HPDE6-E6E7 (cell line): ENCODE measurements around the gene ARL10.

Experiments used
- DNase-seq: peaks from one replicate; pipeline ENCODE4 v3.0.0; 2011; ENCODE audit warnings: missing footprints; ENCODE audit errors: extremely low spot score

The ARL10 gene

DNA sequence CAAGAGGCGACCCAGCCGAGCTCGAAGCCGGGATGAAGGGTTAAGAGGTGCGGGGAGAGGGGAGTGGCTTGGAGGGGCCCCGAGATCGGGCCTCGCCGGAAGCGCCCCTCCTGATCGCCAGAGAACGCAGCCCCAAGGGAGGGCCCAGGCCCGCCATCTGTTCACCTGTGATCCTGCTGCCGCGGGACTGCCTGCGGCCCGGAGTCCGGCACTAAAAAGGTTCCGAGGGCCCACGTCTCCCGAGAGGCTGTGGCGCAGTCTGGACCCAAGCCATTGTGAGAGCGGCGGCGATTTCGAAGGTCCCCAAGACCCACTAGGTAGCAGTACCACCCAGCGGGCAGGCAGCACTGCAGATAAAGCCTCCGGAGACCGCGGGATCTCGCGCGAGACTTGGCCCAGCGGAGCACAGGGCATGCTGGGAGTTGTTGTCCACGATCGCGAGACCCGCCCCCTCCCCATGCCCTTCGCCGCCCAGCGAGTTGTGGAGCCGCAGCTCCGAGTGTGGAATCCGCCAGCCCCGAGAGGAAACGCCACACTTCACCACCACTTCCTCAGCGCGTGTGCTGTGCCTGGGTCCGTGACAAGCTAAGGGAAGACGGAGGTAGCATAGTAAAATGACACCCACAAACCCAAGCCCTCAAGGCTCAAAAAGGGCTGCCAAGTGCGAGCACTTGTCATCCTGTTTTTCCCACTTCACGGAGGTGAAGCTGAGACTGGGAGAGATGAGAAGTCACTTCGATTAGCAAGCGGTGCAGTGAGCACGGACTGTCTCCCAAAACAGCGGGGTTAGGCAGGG lies 3.7 kb upstream of the ARL10 start, which contains the start of gene KIAA1191:
Gene KIAA1191 (minus strand): TSS at position 328 of the 796 bp plus-strand sequence. CDS start 2,256 bp downstream, outside the sequence.
- peak; percentile 88 for DNase-seq

DNA sequence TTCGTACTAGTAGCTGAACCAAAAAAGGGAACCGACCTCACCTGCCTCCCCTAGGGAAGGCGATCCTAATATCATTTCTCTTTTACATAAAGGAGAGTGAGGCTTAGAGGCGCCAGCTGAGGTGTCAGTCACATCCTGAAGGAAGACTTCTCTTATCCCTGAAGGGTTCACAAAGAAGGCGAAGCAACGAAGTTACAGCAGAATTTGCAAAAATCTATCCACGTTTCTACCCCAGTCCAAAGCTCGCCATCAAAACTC lies 3.1 kb upstream of the ARL10 start:
- DNase-seq: no peak

DNA sequence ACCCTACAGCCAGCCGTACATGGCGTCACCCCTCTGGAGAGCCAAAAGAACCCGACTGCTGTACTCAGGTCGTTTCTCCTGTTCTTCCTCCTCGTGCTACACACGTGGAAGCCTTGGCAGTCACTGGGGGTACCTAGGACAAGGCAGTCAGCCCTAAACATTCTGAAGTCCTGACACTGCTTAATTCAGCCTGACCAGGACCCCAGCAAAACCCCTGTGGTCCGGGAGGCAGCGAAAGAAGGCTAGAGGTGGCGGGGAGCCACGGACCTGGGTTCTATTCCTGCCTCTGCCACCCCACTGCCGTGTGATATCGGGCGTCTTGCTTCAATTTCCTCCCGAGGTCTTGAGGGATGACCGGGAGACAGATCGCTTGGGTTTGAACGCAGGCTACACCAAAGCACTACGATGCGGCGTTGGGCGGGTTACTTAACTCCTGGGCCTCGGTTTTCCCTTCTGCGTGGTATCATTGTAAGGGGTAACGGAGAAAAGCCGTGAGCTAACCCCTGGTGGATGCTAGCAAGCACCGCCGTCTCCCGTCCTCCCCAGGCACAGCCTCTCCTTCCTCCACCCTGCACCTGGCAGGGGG lies 429 bp upstream of the ARL10 start:
- DNase-seq: peak; percentile 13

DNA sequence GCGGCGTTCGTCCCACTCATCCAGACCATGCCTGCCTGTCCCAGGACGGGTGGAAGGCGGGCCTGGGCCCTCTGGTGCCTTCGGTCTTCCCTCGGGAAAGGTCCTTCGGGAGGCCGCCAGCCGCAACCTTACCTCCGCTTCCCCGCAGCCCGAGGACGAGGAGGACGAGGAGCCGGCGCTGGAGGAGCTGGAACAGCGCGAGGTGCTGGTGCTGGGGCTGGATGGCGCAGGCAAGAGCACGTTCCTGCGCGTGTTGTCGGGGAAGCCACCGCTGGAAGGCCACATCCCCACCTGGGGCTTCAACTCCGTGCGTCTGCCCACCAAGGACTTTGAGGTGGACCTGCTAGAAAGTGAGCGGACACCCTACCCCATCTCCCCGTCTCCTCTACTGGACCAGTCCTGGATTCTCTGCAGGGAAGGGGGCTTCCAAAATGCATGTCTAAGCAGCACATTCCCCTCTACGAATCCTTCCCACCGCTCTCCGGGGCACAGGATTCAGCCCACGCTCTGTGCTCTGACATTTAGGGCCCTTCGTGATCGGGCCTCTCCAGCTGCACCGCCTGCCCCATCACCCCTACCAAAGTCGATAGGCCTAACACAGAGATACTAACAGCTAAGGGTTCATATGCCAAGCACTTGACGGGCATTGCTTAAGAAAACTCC lies 1.1 kb downstream of the ARL10 start:
- DNase-seq: no peak

DNA sequence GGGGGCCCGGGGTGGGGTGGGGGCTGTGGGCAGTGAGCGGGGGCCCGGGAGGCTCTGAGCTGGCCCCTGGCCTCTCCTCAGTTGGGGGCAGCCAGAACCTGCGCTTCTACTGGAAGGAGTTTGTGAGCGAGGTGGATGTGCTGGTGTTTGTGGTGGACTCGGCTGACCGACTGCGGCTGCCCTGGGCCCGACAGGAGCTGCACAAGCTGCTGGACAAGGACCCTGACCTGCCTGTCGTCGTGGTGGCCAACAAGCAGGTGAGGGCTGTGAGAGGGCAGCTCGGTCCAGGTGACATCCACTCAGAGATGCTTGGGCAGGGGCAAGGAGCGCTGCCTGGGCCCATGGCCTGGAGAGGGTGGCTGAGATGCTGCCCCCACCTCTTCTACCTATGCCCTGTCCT lies 3.4 kb downstream of the ARL10 start:
- DNase-seq: no peak

DNA sequence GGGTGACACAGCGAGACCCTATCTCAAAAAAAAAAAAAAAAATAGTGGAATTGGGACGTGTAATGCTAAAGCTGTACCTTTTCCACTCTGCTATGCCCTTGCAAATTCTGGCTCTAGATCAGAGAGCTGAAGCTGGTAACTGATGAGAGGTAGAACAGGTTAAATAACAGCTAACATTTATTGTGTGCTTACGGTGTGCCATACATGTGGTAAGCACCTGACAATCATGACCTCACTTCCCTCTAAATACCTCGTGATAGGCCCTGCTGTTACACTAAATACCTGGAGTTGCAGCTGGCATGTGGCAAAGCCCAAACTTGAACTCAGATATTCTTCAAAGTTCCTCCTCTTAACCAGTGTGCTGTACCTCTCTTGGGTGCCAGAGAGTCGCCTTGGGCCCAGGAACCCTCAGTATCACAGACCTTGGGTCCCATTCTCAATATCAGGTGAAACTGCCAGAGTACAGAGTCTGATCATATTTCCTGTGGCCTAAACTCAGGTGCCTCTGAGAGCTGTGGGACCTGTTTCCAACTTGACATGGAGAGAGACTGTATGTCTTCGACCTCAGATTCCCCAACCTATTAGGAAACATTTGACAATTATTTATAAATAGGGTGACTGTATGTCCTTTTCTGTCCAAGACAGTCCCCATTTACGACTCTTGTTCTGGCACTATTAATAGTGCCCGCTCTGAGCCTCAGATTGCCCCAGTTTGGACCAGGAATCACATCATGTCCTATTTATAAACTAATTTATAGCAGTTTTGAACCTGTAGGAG lies 4.8 kb downstream of the ARL10 start:
- DNase-seq: no peak

DNA sequence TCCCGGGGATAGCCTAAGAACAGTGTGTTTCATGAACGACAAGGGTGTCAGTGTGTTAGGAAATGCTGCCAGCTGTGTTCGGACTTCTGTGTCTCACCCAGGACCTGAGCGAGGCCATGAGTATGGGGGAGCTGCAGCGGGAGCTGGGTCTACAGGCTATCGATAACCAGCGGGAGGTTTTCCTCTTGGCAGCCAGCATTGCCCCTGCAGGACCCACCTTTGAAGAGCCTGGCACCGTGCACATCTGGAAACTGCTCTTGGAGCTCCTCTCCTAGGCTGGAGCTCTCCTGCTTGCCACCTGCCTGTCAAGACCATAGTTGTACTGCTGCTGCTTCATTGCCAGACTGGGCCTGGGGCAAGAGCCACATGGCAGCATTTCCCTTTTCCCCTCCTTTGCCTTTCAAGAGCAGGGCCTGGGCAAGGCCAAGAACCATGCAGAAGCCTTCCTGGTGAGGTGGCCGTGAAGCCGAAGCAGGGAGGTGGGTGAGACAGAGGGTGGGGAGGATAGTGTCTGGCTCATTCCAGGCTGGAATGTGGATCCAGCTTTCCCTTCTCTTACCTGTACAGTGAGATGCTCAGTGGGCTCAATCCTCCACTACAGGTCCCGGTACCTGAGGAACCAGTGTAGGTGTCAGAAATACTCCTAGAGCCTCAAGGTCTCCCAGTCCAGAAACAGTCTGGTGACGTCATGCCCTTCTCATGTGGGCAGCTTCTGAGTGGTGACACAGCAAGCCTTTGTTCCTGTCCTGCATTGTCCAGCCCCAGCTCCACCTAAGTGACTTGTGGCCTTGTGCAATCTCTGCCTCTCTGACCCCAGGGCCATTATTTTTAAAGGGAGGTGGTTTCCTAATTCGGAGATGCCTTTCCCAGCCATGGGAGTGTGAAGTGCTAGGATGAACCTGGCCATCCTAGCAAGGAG lies 6.6 kb downstream of the ARL10 start:
- DNase-seq: no peak

DNA sequence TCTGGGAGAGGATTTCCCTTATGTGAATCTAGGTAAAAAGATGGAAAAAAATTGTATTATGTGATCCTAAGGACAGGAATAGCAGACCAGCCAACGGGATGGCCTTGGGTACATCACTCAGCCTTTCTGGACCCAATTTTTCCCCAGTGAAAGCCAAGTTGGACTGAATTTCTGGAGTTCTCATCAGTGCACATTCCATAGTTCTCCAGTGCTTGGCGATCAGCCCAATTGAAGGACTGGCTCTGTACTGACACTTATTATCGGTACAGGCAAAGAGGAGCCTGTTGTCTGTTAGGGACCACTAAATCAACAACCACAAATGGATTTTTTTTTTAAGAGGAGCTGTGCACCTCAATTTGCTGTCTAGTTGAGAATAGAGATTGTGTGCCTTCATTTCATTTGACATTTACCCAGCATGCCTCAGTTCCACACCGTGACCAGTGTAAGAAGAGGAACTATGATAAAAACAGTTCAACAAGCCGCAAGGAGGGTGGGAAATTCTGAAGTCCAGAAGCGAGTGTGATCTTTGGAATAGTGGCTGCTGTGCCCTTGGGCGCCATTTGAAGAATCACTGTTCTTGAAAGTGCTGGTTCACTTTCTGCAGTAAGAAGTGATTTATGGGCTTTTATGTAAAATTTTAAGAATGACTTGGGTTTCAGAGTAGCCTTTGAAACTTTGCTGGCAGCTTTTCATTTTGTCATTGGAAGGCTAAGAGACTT lies 8.0 kb downstream of the ARL10 start:
- DNase-seq: no peak

DNA sequence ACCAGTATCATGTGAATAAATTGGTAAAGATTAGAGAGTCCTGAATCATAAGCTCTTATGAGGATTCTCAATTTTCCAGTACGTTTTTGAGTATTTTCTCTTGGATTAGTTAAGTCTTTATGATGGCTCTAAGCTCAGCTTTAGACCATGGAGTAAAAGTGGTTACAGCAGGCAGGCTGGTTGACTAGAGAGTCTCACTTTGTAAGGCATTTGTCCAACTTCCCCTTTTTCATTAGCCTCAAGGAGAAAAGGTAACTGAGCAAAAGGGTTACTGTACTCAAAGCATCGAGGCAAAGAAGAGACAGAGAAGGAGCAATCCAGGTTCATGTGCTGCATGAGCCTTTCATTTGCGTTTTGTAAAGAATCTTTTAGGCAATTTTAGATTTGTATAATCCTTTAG lies 14.6 kb downstream of the ARL10 start:
- DNase-seq: no peak

DNA sequence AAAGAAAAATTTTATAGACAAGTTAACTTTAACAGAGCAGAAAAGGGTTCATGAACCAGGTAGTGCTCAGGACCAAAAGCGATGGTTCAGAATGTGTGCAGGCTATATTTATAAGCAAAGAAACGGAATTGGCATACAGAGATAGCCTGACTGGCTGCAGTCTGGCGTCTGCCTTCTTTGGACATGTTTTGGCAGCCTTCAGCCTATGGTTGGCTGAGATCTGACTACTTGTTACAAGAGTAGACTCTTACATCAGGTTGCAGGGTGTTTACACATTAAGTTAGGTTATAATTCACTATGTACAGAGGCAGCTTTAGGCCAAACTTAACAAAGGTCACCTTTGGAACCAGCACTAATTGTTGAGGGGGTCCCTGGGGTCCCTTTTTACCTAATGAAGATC lies 16.1 kb downstream of the ARL10 start:
- DNase-seq: no peak

DNA sequence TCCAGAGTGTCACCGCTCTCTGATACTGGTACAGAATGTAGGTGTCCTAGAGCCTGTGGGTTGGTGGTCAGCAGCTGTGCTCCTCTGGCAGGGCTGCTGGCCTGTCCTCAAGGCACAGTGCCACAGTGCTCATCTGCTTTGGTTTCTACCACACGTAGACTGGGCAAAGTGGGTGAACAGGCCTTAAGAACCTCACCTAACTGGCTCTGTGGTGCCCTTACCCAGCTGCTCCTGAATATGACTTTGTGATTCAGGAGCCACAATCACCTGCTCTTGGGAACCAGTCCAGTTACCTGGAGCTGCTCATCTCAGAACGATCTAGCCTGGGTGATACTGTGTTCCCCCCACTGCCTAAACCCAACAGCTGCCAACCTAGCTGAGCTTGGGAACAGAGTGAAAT lies 16.7 kb downstream of the ARL10 start:
- no peak for DNase-seq

DNA sequence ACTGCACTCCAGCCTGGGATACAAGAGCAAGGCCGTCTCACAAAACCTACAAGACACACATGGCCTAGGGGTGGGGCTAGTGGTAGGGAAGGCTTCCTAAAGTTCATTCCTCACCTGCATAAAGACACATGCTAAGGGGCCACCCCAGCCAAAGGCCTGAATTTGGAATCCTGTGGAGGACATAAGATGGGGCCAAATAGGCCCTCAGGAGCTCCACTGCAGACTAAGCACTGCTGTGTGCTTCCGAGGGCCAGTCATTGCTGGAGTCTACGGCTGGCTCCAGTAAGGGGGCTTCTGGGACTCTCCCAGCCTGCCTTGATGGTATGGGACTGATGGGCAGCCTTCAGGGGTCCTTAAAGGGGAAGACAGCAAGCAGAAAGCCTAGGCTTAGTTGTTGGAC lies 17.4 kb downstream of the ARL10 start:
- DNase-seq: no peak

DNA sequence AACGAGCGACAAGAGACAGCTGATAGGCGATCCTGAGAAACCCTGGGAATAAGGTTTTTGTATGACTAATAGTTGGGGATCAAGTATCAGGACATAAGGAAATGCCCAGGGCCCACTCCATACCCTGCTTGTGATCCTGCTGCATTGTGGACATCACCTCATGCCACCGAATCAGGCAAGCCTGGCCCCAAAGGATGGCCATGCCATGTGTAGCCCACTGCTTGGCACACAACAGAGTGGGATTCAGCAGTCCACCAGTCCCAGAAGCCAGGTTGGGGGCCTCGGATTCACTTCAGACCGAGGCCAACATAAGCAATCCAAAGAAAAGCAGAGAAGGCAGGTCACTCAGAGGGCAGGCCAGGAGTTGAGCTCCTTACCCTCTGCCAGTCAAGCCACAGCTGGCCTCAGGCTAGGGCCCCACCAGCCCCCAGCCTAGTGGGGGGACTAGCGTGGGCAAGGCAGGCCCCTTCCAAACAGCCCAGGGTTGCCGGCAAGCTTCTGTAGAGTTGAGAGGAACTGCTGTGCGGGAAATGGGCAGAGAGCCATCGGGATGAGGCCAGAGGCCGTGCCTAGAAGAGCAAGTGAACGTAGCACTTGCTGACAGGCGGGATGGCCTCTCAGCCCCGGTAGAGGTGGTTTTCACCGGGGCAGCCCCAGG lies 18.1 kb downstream of the ARL10 start:
- DNase-seq: no peak

DNA sequence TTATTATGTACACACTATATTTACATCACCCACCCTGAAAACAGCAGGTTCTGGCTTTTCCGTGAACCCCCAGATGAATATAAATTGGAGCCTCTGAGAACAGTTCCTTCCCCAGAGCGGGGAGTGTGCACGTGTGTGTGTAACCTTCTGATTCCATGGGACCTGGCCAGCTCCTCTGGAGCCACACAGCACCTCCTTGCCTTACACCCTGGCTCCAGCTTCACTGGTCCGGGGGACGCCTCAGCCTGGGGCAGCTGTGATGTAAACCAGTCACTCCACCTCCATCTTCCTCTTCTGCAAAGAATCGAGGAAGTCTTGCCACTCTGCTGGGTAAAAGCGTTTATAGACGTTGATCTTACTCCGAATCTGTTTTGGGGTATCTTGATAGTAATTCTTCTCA lies 18.7 kb downstream of the ARL10 start:
- no peak for DNase-seq

DNA sequence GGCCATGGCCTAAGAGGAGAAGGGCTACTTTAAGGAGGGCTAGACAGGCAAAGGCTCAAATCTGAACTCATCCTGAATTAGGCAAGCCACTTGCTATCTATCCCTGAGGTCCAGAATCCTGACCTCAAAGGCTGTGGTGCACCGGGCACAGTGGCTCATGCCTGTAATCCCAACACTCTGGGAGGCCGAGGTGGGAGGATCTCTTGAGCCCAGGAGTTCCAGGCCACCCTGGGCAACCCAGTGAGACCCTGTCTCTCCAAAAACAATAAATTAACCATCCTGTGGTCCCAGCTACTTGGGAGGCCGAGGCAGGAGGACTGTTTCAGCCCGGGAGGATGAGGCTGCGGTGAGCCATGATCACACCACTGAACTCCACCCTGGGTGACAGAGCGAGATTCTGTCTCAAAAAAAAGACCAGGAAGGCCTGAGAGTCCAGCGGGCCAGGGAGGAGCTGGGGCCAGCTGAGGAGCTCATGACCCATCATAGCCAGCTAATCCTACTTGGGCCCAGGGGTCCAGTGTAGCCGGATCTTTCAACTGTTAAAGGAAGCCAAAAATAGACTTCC lies 19.2 kb downstream of the ARL10 start:
- DNase-seq: no peak

DNA sequence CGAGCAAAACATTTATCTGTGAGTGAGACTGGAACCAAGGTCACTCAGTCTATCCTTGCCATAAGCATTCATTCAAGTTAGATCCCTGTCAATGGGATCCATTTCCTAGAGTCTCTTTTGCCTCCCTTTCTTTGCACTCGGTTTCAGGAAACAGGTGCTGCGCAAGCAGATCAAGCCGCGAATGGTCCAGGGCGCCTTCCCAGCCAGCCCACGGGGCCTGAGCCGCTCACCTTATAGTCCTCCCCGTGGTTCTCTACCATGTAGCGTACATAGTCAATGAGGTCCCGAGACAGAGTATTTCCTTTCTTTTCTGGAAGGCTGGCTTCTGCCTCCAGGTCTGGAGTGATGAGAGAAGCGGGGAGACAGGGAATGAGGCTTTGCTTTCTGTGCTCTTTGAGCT lies 19.7 kb downstream of the ARL10 start:
- DNase-seq: no peak

DNA sequence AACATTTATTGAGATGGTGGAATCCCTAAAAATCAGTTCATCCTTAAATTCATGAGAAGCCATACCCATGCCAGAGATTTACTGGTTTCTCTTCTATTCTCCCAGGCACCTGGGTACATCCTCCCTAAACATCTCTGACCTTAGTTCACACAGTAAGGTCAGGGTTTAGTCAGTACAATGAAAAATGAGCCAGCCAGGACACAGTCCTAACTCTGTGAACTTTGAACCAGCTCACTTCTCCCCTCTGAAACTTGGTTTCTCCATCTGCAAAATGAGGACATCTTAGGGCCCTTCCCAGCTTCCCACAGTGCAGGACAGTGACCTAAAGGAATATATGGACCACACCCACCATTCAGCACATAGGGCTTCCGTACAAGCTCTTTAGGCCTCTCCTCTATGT lies 21.2 kb downstream of the ARL10 start:
- no peak for DNase-seq

DNA sequence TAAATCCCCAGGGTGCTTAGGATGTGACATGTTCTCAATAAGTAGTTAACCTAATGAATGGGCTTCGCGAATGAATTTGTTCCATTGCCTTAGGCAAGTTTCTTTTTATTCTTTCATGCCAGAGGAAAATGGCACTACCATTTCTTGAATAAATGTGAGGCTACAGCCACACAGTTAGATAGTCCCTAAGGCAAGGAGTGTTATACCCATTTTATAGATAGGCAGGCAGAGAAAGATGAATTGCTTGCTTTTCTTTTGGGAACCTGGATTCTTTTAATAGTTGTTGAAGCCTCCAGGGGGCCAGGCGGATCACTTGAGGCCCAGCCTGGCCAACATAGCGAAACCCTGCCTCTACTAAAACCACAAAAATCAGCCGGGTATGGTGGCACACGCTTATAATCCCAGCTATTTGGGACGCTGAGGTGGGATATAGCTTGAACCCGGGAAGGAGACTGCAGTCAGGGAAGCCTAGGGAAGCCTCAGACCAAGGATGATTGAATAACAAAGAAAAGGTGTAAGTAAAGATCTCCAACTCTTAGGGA lies 22.2 kb downstream of the ARL10 start:
- no peak for DNase-seq

DNA sequence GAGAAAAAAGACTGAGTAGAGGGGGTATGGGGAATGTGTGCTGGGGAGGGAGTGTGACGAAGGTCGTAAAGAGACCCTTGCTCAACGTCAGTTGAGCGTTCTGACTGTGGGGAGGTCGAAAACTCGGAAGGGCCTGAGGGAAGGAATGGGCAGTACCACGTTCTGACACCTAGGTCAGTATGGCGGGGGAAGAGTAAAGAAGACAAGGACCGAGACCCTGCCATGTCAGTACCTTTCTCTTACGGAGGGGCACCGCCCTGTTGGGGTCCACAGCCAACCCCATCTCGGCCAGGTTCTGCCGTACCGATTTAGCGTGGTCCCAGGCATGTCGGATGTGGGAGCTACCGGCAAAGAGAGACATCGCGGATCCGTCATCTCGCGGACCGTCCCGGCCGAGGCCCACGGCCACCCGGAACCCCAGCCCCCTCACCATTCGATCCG lies 22.7 kb downstream of the ARL10 start:
- DNase-seq: no peak
